Breast epithelium (tissue), 3 donors: Measurements from ENCODE around the gene TALDO1.

Experiments used
- CTCF ChIP-seq, 3 donors: fragments of 450-650 bp; IDR thresholded peaks; one replicate each; pipeline ENCODE4 v1.5.1; 2016 to 2017; ENCODE audit warnings: antibody characterized with exemption in 3 of 3, mild to moderate bottlenecking in 3 of 3, moderate library complexity in 3 of 3
- POLR2A ChIP-seq: fragments of 450-650 bp; IDR thresholded peaks from one replicate; pipeline ENCODE4 v1.6.1; 2016; ENCODE audit warnings: antibody characterized with exemption, mild to moderate bottlenecking, moderate library complexity
- POLR2AphosphoS5 ChIP-seq, 3 donors: sonication (generic); formaldehyde crosslinking; IDR thresholded peaks; one replicate each; pipeline ENCODE4 v1.6.1; 2017; ENCODE audit warnings: antibody characterized with exemption in 3 of 3

- no peak for TF ChIP-seq CTCF (IDR thresholded peaks at IDR 0.05)
- no peak for TF ChIP-seq POLR2AphosphoS5 (IDR thresholded peaks at IDR 0.05)
- no peak for TF ChIP-seq POLR2A
Measured at GRCh38 chr11:721247-721740, 26.0 kb upstream of the TALDO1 start.
